ENCODE results near the gene SMARCE1. TPM values are rescaled to one million over a fixed set of nuclear protein-coding genes. Genes with fewer than 3 reads are reported as not detected.

The SMARCE1 gene
- total RNA-seq, 2 experiments from 2014 or later = 65.4 to 68.6 TPM

GRCh38 chr17:40600486-40601046, 47.1 kb downstream of the SMARCE1 start:
- ChIA-PET POLR2A (interaction anchor here (0.8 to 6.5 kb wide), 7 partner anchors 14 to 44 kb away, joined by 3 to 145 read pairs (median 3); partner anchors contain the start of gene CCR7), CTCF (interaction anchor here (0.8 to 1.2 kb wide), 4 partner anchors 15 to 39 kb away, joined by 3 to 4 read pairs (median 3); no protein-coding TSS in a partner anchor)
- peaks cover 95% of the 10 kb centered on the region for H3K4me1 Mint-ChIP-seq (ENCODE audit: low read depth)
- DNase-seq = no peak
- H3K4me3 ChIP-seq (ENCODE audit: low read length) = no peak overlapping the region
- H3K4me3 Mint-ChIP-seq = peak overlapping the region; percentile 32
- TF ChIP-seq CTCF (IDR thresholded peaks at IDR 0.05) = no peak
- no peak for ATAC-seq (ENCODE audit: poor library complexity)
- H3K27me3 Mint-ChIP-seq = no peaks in the 10 kb centered on the region
- H3K4me1 ChIP-seq (ENCODE audit: insufficient read depth, low read length) = peaks cover 94% of the 10 kb centered on the region
- H3K27me3 ChIP-seq (ENCODE audit: control insufficient read depth in 1 of 2, insufficient read depth in 2 of 2, low read length in 2 of 2) = no peaks in the 10 kb centered on the region
- intact Hi-C loops (cut with DNase I, micrococcal nuclease) = no loop called here
- no peaks in the 10 kb centered on the region for H3K36me3 Mint-ChIP-seq (ENCODE audit: low read depth)
- no peaks in the 10 kb centered on the region for H3K36me3 ChIP-seq (ENCODE audit: insufficient read depth, low read length)
- H3K27ac ChIP-seq (ENCODE audit: low read depth in 1 of 2, low read length in 2 of 2) = peak overlapping the region; percentile 90 to 99
- no peaks in the 10 kb centered on the region for H3K9me3 ChIP-seq (ENCODE audit: control insufficient read depth in 1 of 2, insufficient read depth in 1 of 2, low read length in 2 of 2)
- peak overlapping the region; percentile 98 for H3K27ac Mint-ChIP-seq
- H3K9me3 Mint-ChIP-seq = peaks cover 2% of the 10 kb centered on the region

GRCh38 chr17:40599468-40599763, 48.2 kb downstream of the SMARCE1 start:
- no peak overlapping the region for H3K4me3 ChIP-seq (ENCODE audit: low read length)
- H3K4me1 Mint-ChIP-seq (ENCODE audit: low read depth) = peaks cover 95% of the 10 kb centered on the region
- no peaks in the 10 kb centered on the region for H3K36me3 Mint-ChIP-seq (ENCODE audit: low read depth)
- H3K27ac ChIP-seq (ENCODE audit: low read depth in 1 of 2, low read length in 2 of 2) = peak overlapping the region; percentile 95 to 99
- peak overlapping the region; percentile 98 for H3K27ac Mint-ChIP-seq
- DNase-seq (no peak), ATAC-seq (ENCODE audit: poor library complexity) (no peak)
- TF ChIP-seq CTCF (IDR thresholded peaks at IDR 0.05) = no peak
- no peaks in the 10 kb centered on the region for H3K27me3 ChIP-seq (ENCODE audit: control insufficient read depth in 1 of 2, insufficient read depth in 2 of 2, low read length in 2 of 2)
- H3K4me1 ChIP-seq (ENCODE audit: insufficient read depth, low read length) = peaks cover 84% of the 10 kb centered on the region
- POLR2A ChIA-PET = interaction anchor here (1.3 to 6.5 kb wide), 8 partner anchors 9 to 44 kb away, joined by 4 to 145 read pairs (median 28); partner anchors contain the start of gene CCR7
- no peaks in the 10 kb centered on the region for H3K36me3 ChIP-seq (ENCODE audit: insufficient read depth, low read length)
- intact Hi-C loops (cut with DNase I, micrococcal nuclease) = loop anchor here in 1 of 2 experiments (1.0 to 2.0 kb wide), 4 partner anchors 9 to 37 kb away; no protein-coding TSS in a partner anchor
- CTCF ChIA-PET = interaction anchor here (1.0 to 2.8 kb wide), 2 partner anchors 38 to 66 kb away, joined by 3 to 21 read pairs; no protein-coding TSS in a partner anchor
- H3K9me3 ChIP-seq (ENCODE audit: control insufficient read depth in 1 of 2, insufficient read depth in 1 of 2, low read length in 2 of 2) = no peaks in the 10 kb centered on the region
- H3K4me3 Mint-ChIP-seq = peak overlapping the region; percentile 71
- H3K27me3 Mint-ChIP-seq = no peaks in the 10 kb centered on the region
- H3K9me3 Mint-ChIP-seq = peaks cover 2% of the 10 kb centered on the region

- peak in 13 of 14 experiments; percentile 38 to 94 (median 65) for DNase-seq
- ATAC-seq (ENCODE audit: poor library complexity) = peak; percentile 47
- peak overlapping the region; percentile 95 to 99 for H3K27ac ChIP-seq (ENCODE audit: low read depth in 1 of 2, low read length in 2 of 2)
- peaks cover 2% of the 10 kb centered on the region for H3K9me3 Mint-ChIP-seq
- no peaks in the 10 kb centered on the region for H3K36me3 ChIP-seq (ENCODE audit: insufficient read depth, low read length)
- H3K4me1 ChIP-seq (ENCODE audit: insufficient read depth, low read length) = peaks cover 78% of the 10 kb centered on the region
- TF ChIP-seq CTCF (IDR thresholded peaks at IDR 0.05) = no peak
- intact Hi-C loops (cut with DNase I, micrococcal nuclease) = loop anchor here in 1 of 2 experiments (1.0 to 2.0 kb wide), 4 partner anchors 9 to 37 kb away; no protein-coding TSS in a partner anchor
- H3K4me1 Mint-ChIP-seq (ENCODE audit: low read depth) = peaks cover 95% of the 10 kb centered on the region
- POLR2A ChIA-PET = interaction anchor here (1.2 to 3.2 kb wide), 9 partner anchors 9 to 181 kb away, joined by 4 to 51 read pairs (median 23); partner anchors contain the start of genes CCR7 and TOP2A
- H3K27me3 ChIP-seq (ENCODE audit: control insufficient read depth in 1 of 2, insufficient read depth in 2 of 2, low read length in 2 of 2) = no peaks in the 10 kb centered on the region
- no peaks in the 10 kb centered on the region for H3K9me3 ChIP-seq (ENCODE audit: control insufficient read depth in 1 of 2, insufficient read depth in 1 of 2, low read length in 2 of 2)
- H3K36me3 Mint-ChIP-seq (ENCODE audit: low read depth) = no peaks in the 10 kb centered on the region
- H3K4me3 ChIP-seq (ENCODE audit: low read length) = peak overlapping the region; percentile 24
- H3K4me3 Mint-ChIP-seq = peak overlapping the region; percentile 71
- CTCF ChIA-PET = interaction anchor here (1.0 to 2.8 kb wide), 4 partner anchors 17 to 65 kb away, joined by 3 to 21 read pairs (median 10); no protein-coding TSS in a partner anchor
- H3K27ac Mint-ChIP-seq = peak overlapping the region; percentile 98
- no peaks in the 10 kb centered on the region for H3K27me3 Mint-ChIP-seq
Observed at GRCh38 chr17:40598619-40599467, 48.8 kb downstream of the SMARCE1 start.
